OCI-LY1 (cell line): Measurements from ENCODE around the gene FH.

ENCODE experiments used
- H2AFZ ChIP-seq: fragments of 200-600 bp; sonication (generic), shearing (Covaris generic); 2 replicates; pipeline ENCODE4 v1.6.0; 2014; ENCODE audit warnings: antibody characterized with exemption, mild to moderate bottlenecking, low read length
- H3F3A ChIP-seq: fragments of 200-600 bp; sonication (generic), shearing (Covaris generic); 2 replicates; pipeline ENCODE4 v1.6.0; 2014; ENCODE audit warnings: mild to moderate bottlenecking, antibody characterized with exemption, low read length, moderate library complexity; ENCODE audit not compliant: insufficient read depth
- H3K27ac ChIP-seq: fragments of 200-600 bp; sonication (generic); 2 replicates; pipeline ENCODE4 v1.5.1; 2014; ENCODE audit warnings: low read length, mixed run types, mild to moderate bottlenecking, low read depth; ENCODE audit not compliant: poor library complexity, severe bottlenecking
- H3K27me3 ChIP-seq: fragments of 200-600 bp; sonication (generic); 2 replicates; pipeline ENCODE4 v1.6.0; 2014; ENCODE audit warnings: antibody characterized with exemption, mild to moderate bottlenecking, low read length, moderate library complexity; ENCODE audit not compliant: insufficient read depth
- H3K36me3 ChIP-seq: fragments of 200-600 bp; sonication (generic); 2 replicates; pipeline ENCODE4 v1.6.1; 2014; ENCODE audit warnings: mild to moderate bottlenecking, antibody characterized with exemption, low read length, moderate library complexity, mixed read lengths; ENCODE audit not compliant: insufficient read depth
- H3K4me1 ChIP-seq: fragments of 200-600 bp; sonication (generic); 2 replicates; pipeline ENCODE4 v1.5.1; 2014; ENCODE audit warnings: mild to moderate bottlenecking, low read length, moderate library complexity; ENCODE audit not compliant: insufficient read depth, severe bottlenecking
- H3K4me2 ChIP-seq: fragments of 200-600 bp; sonication (generic), shearing (Covaris generic); 2 replicates; pipeline ENCODE4 v1.6.1; 2014; ENCODE audit warnings: low read length
- H3K4me3 ChIP-seq: fragments of 200-600 bp; sonication (generic); 2 replicates; pipeline ENCODE4 v1.5.1; 2014; ENCODE audit warnings: low read length, low read depth, mild to moderate bottlenecking, mixed read lengths; ENCODE audit not compliant: poor library complexity, severe bottlenecking
- H3K79me2 ChIP-seq: fragments of 200-600 bp; shearing (Covaris generic); 2 replicates; pipeline ENCODE4 v1.6.1; 2016; ENCODE audit warnings: mixed run types, low read length, mixed read lengths; ENCODE audit not compliant: insufficient read depth
- H3K9ac ChIP-seq: fragments of 200-600 bp; sonication (generic), shearing (Covaris generic); 2 replicates; pipeline ENCODE4 v1.6.1; 2014; ENCODE audit warnings: mild to moderate bottlenecking, low read length, mixed read lengths
- H3K9me2 ChIP-seq: fragments of 200-600 bp; sonication (generic), shearing (Covaris generic); 2 replicates; pipeline ENCODE4 v1.6.1; 2014; ENCODE audit warnings: low read depth, mild to moderate bottlenecking, low read length, mixed read lengths
- H3K9me3 ChIP-seq: fragments of 200-600 bp; shearing (Covaris generic); 2 replicates; pipeline ENCODE4 v1.6.1; 2014; ENCODE audit warnings: low read length, mixed read lengths
- H4K20me1 ChIP-seq: fragments of 200-600 bp; sonication (generic), shearing (Covaris generic); 2 replicates; pipeline ENCODE4 v1.6.0; 2016; ENCODE audit warnings: mild to moderate bottlenecking, low read length; ENCODE audit not compliant: insufficient read depth
- EZH2 ChIP-seq: fragments of 200-600 bp; sonication (generic), shearing (Covaris generic); IDR thresholded peaks from 2 replicates; pipeline ENCODE4 v1.8.0; 2017; ENCODE audit warnings: borderline replicate concordance, mixed run types, mild to moderate bottlenecking, antibody characterized with exemption, low read length, moderate library complexity, mixed read lengths
- TF ChIP-seq, protein P1 (sequence below): fragments of 200-600 bp; sonication (generic), shearing (Covaris generic); IDR thresholded peaks from 2 replicates; pipeline ENCODE4 v1.5.1; 2017; ENCODE audit warnings: mild to moderate bottlenecking, antibody characterized with exemption, low read length, moderate library complexity, mixed read lengths

The FH gene

DNA sequence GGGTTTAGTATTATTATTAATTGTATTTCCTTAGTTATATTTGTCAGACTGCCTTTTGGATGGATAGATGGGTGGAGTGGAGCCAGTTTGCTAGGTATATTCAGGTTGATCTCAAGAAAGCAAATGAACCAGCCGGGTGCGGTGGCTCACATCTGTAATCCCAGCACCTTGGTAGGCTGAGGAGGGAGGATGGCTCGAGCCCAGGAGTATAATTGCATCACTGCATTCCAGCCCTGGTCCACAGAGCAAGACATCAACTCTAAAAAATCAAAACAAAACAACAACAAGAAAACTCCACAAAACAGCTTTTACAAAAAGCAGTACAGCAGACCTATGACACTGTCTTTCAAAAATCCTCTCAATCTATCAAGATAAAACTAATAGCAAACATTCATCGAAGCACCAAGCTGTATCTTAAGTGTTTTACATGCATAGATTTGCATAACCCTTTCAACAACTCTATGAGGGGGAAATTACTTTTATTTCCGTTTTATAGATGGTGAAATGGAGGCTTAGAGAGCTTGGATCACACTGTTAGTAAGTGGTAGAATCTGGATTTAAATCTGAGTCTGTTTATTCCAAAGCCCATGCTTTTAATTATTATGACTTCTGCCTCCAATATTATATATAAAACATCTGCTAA lies 38.1 kb upstream of the FH start:
- Histone ChIP-seq H3K9me3 (no peaks in the 10 kb centered on the region), H3K9ac (no peak overlapping the region), H3K4me1 (peaks cover 20% of the 10 kb centered on the region), H3F3A (no peaks in the 10 kb centered on the region), H4K20me1 (no peaks in the 10 kb centered on the region), H3K4me2 (no peak overlapping the region), H2AFZ (no peak overlapping the region), H3K36me3 (no peaks in the 10 kb centered on the region; the same call in 1 of the 2 replicates), H3K79me2 (no peaks in the 10 kb centered on the region), H3K27ac (no peak overlapping the region), H3K4me3 (no peak overlapping the region), H3K27me3 (no peaks in the 10 kb centered on the region), H3K9me2 (no peaks in the 10 kb centered on the region)
- TF ChIP-seq, protein P1, sequence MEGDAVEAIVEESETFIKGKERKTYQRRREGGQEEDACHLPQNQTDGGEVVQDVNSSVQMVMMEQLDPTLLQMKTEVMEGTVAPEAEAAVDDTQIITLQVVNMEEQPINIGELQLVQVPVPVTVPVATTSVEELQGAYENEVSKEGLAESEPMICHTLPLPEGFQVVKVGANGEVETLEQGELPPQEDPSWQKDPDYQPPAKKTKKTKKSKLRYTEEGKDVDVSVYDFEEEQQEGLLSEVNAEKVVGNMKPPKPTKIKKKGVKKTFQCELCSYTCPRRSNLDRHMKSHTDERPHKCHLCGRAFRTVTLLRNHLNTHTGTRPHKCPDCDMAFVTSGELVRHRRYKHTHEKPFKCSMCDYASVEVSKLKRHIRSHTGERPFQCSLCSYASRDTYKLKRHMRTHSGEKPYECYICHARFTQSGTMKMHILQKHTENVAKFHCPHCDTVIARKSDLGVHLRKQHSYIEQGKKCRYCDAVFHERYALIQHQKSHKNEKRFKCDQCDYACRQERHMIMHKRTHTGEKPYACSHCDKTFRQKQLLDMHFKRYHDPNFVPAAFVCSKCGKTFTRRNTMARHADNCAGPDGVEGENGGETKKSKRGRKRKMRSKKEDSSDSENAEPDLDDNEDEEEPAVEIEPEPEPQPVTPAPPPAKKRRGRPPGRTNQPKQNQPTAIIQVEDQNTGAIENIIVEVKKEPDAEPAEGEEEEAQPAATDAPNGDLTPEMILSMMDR = no peak
- TF ChIP-seq EZH2 = no peak

DNA sequence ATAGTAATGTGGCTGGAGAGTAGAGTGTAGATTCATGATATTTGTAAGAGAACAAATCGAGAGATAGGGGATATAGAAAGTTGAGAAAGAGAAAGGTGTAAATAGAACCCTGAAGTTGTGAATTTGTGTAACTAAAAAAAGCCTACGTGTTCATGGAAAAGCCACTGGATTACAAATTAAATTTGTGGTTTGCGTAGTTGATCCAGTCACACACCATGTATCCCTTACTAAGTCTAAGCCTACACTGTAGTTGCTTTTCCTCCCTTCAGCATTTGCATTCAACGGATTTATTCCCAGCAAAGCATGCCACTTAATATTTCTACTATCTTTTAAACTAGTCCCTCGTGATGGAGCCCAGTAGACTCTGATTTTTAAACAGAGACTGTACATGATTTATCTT lies 37.5 kb upstream of the FH start:
- Histone ChIP-seq H3K4me3 (no peak overlapping the region), H3F3A (no peaks in the 10 kb centered on the region), H4K20me1 (no peaks in the 10 kb centered on the region), H3K4me1 (peaks cover 26% of the 10 kb centered on the region), H3K27me3 (no peaks in the 10 kb centered on the region), H3K9ac (no peak overlapping the region), H3K9me3 (no peaks in the 10 kb centered on the region), H3K79me2 (no peaks in the 10 kb centered on the region), H3K9me2 (no peaks in the 10 kb centered on the region), H2AFZ (no peak overlapping the region), H3K4me2 (no peak overlapping the region), H3K36me3 (no peaks in the 10 kb centered on the region), H3K27ac (no peak overlapping the region)
- TF ChIP-seq, protein P1 = no peak
- TF ChIP-seq EZH2 = no peak

DNA sequence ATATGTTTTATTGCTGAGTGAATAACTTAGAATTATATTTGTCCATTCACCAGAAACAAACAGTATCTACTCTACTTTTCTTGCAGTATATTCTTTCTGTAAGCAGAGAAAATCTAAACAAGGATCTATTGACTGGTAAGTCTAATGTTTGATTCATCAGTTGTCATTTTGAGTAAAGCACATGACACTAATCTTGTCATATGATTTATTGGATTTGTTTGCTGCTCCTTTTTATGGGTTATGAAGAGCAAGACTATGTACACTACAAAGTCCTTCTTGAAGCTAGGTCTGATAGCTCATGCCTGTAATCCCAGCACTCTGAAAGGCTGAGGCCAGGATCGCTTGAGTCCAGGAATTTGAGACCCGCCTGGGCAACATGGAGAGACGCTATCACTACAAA lies 36.0 kb upstream of the FH start:
- no peaks in the 10 kb centered on the region for H3K36me3 ChIP-seq
- no peaks in the 10 kb centered on the region for H3F3A ChIP-seq
- no peak overlapping the region for H3K27ac ChIP-seq
- no peak overlapping the region for H3K9ac ChIP-seq
- no peaks in the 10 kb centered on the region for H4K20me1 ChIP-seq
- no peaks in the 10 kb centered on the region for H3K9me3 ChIP-seq
- no peak overlapping the region for H2AFZ ChIP-seq
- TF ChIP-seq EZH2 = no peak
- TF ChIP-seq, protein P1 = no peak
- H3K79me2 ChIP-seq = no peaks in the 10 kb centered on the region
- no peak overlapping the region for H3K4me3 ChIP-seq
- H3K4me2 ChIP-seq = no peak overlapping the region
- H3K4me1 ChIP-seq = peaks cover 41% of the 10 kb centered on the region
- no peaks in the 10 kb centered on the region for H3K9me2 ChIP-seq
- H3K27me3 ChIP-seq = no peaks in the 10 kb centered on the region
